HG03097 (cell line): ENCODE results near the gene IFT81.

Source experiments
- ATAC-seq: cut with Tn5 transposase; IDR thresholded peaks from one replicate; pipeline ENCODE4 v1.9.1; 2021; ENCODE audit not compliant: unreplicated experiment, low FRiP score

IFT81 gene

GRCh38 chr12:110266980-110267620 is 142.9 kb downstream of the IFT81 start:
- ATAC-seq: no peak
